ENCODE measurements around the gene EP400. TPM values are rescaled to one million over a fixed set of nuclear protein-coding genes. Genes with fewer than 3 reads are reported as not detected.
A peak's percentile ranks its signal among the peaks of the same experiment; 100 is the strongest.
"Not testable (repeated sequence)": the region's sequence is repeated elsewhere in the genome, so short reads cannot be mapped to it uniquely, and the experiment has no call there.

Gene EP400
- total and polyA plus RNA-seq, 2 donors (not counting 1 experiment from before 2014, with no cell fraction given), result 3.4 to 12.4 TPM

DNA sequence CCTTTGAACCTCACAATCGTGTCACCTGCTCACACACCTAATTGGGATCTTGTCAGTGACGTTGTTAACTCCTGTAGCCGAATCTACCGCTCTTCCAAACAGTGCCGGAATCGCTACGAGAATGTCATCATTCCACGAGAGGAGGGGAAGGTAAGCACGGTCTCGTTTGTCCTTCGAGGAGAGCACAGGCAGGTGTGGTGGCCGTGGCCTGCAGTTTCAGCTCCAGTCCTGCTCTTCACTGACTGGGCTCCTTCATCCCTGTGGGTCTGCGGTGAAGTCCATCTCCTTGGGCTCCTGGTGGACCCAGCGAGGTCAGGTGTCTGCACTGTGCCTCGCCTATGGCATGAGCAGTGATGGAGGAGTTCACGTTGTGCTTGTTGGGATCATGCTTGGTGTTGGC is 96.0 kb downstream of the EP400 start:
- H3K9me3 ChIP-seq (ENCODE audit: control insufficient read depth, insufficient read depth, low read depth, low read length), result no peaks in the 10 kb centered on the region
- no peaks in the 10 kb centered on the region for H3K4me1 ChIP-seq (ENCODE audit: control insufficient read depth, extremely low read depth, insufficient read depth, low read length)
- no peak overlapping the region for H3K27ac ChIP-seq (ENCODE audit: insufficient read depth, low read length)
- no peaks in the 10 kb centered on the region for H3K27me3 ChIP-seq (ENCODE audit: control insufficient read depth, insufficient read depth, low read length)
- H4K20me1 ChIP-seq (ENCODE audit: control insufficient read depth, extremely low read depth, insufficient read depth, low read length), result no peaks in the 10 kb centered on the region
- no peak overlapping the region for H3K9ac ChIP-seq (ENCODE audit: insufficient read depth, low read length)
- H2AFZ ChIP-seq (ENCODE audit: low read length), result no peak overlapping the region
- no peak overlapping the region for H3K4me2 ChIP-seq (ENCODE audit: extremely low read depth, insufficient read depth, low read length)
- TF ChIP-seq EZH2 (IDR thresholded peaks at IDR 0.05; ENCODE audit: low read length, missing control alignments), result no peak
- TF ChIP-seq, protein P1, sequence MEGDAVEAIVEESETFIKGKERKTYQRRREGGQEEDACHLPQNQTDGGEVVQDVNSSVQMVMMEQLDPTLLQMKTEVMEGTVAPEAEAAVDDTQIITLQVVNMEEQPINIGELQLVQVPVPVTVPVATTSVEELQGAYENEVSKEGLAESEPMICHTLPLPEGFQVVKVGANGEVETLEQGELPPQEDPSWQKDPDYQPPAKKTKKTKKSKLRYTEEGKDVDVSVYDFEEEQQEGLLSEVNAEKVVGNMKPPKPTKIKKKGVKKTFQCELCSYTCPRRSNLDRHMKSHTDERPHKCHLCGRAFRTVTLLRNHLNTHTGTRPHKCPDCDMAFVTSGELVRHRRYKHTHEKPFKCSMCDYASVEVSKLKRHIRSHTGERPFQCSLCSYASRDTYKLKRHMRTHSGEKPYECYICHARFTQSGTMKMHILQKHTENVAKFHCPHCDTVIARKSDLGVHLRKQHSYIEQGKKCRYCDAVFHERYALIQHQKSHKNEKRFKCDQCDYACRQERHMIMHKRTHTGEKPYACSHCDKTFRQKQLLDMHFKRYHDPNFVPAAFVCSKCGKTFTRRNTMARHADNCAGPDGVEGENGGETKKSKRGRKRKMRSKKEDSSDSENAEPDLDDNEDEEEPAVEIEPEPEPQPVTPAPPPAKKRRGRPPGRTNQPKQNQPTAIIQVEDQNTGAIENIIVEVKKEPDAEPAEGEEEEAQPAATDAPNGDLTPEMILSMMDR (conservative IDR thresholded peaks at IDR 0.05 in 1 of 2, IDR thresholded peaks at IDR 0.05 in 1 of 2; ENCODE audit: low read depth in 1 of 2, low read length in 2 of 2), result no peak
- DNase-seq (ENCODE audit: low read depth in 2 of 2), result no peak
- peaks cover 19% of the 10 kb centered on the region for H3K36me3 ChIP-seq (ENCODE audit: control insufficient read depth, insufficient read depth, low read length)
- H3K79me2 ChIP-seq (ENCODE audit: control insufficient read depth, insufficient read depth, low read length), result no peaks in the 10 kb centered on the region
- H3K4me3 ChIP-seq (replicated peaks in 1 of 4; ENCODE audit: control extremely low read depth in 1 of 4, insufficient read depth in 1 of 4, low read depth in 3 of 4, low read length in 4 of 4), result no peak overlapping the region

DNA sequence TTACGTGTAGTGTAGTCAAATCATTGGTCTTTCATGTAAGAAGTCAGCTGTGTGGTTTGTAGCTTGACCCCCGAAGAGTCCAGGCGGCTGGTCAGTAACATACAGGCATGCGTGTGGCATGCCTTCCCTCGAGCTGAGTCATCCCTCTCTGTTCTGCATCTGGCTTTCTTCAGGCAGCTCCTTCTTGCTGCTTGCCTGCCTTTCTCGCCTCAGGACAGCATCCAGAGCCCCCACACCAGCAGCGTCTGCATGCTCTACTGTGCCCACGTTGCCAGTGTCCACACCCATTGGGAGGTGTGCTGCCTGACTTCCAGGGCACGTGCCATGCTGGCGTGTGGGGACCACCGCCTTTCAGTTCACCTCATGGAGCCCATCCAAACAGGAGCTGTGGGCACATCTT is 96.8 kb downstream of the EP400 start:
- H3K4me3 ChIP-seq (replicated peaks in 1 of 4; ENCODE audit: control extremely low read depth in 1 of 4, insufficient read depth in 1 of 4, low read depth in 3 of 4, low read length in 4 of 4), result no peak overlapping the region
- H2AFZ ChIP-seq (ENCODE audit: low read length), result no peak overlapping the region
- no peaks in the 10 kb centered on the region for H3K27me3 ChIP-seq (ENCODE audit: control insufficient read depth, insufficient read depth, low read length)
- H3K79me2 ChIP-seq (ENCODE audit: control insufficient read depth, insufficient read depth, low read length), result no peaks in the 10 kb centered on the region
- TF ChIP-seq EZH2 (IDR thresholded peaks at IDR 0.05; ENCODE audit: low read length, missing control alignments), result no peak
- TF ChIP-seq, protein P1 (conservative IDR thresholded peaks at IDR 0.05 in 1 of 2, IDR thresholded peaks at IDR 0.05 in 1 of 2; ENCODE audit: low read depth in 1 of 2, low read length in 2 of 2), result no peak
- no peaks in the 10 kb centered on the region for H4K20me1 ChIP-seq (ENCODE audit: control insufficient read depth, extremely low read depth, insufficient read depth, low read length)
- H3K4me2 ChIP-seq (ENCODE audit: extremely low read depth, insufficient read depth, low read length), result no peak overlapping the region
- H3K4me1 ChIP-seq (ENCODE audit: control insufficient read depth, extremely low read depth, insufficient read depth, low read length), result no peaks in the 10 kb centered on the region
- no peaks in the 10 kb centered on the region for H3K9me3 ChIP-seq (ENCODE audit: control insufficient read depth, insufficient read depth, low read depth, low read length)
- H3K36me3 ChIP-seq (ENCODE audit: control insufficient read depth, insufficient read depth, low read length), result peaks cover 19% of the 10 kb centered on the region
- no peak overlapping the region for H3K9ac ChIP-seq (ENCODE audit: insufficient read depth, low read length)
- peak; percentile 94 to 95 for DNase-seq (ENCODE audit: low read depth in 2 of 2)
- H3K27ac ChIP-seq (ENCODE audit: insufficient read depth, low read length), result no peak overlapping the region

GRCh38 chr12:132047630-132048029 is 97.9 kb downstream of the EP400 start:
- H3K9ac ChIP-seq (ENCODE audit: insufficient read depth, low read length); H3K4me2 ChIP-seq (ENCODE audit: extremely low read depth, insufficient read depth, low read length); H3K27me3 ChIP-seq (ENCODE audit: control insufficient read depth, insufficient read depth, low read length); DNase-seq (ENCODE audit: low read depth in 2 of 2); H4K20me1 ChIP-seq (ENCODE audit: control insufficient read depth, extremely low read depth, insufficient read depth, low read length); H3K27ac ChIP-seq (ENCODE audit: insufficient read depth, low read length); H2AFZ ChIP-seq (ENCODE audit: low read length); H3K9me3 ChIP-seq (ENCODE audit: control insufficient read depth, insufficient read depth, low read depth, low read length); H3K4me3 ChIP-seq (replicated peaks in 1 of 4; ENCODE audit: control extremely low read depth in 1 of 4, insufficient read depth in 1 of 4, low read depth in 3 of 4, low read length in 4 of 4); H3K79me2 ChIP-seq (ENCODE audit: control insufficient read depth, insufficient read depth, low read length); H3K4me1 ChIP-seq (ENCODE audit: control insufficient read depth, extremely low read depth, insufficient read depth, low read length): not testable (repeated sequence)
- H3K36me3 ChIP-seq (ENCODE audit: control insufficient read depth, insufficient read depth, low read length), result peaks cover 21% of the 10 kb centered on the region
